H1 (cell line): ENCODE data around the gene MAGI2. TPM values are rescaled to one million over a fixed set of nuclear protein-coding genes. Genes with fewer than 3 reads are reported as not detected.

Experiments used
- CTCF ChIA-PET: fragments of 300-600 bp; sonication (Branson Sonifier 250); formaldehyde crosslinking; loops from one replicate; lab custom pipeline; 2021; ENCODE audit not compliant: partially characterized antibody; lab: Charles Lee
- POLR2A ChIA-PET: fragments of 300-600 bp; sonication (Branson Sonifier 250); formaldehyde crosslinking; loops from one replicate; lab custom pipeline; 2021; ENCODE audit warnings: inconsistent platforms; ENCODE audit not compliant: partially characterized antibody; lab: Charles Lee
- DNase-seq, 2 experiments: peaks; one replicate each; pipeline versions ENCODE4 v3.0.0 to v3.0.0-alpha.2; 2010 to 2022; ENCODE audit warnings: low spot score in 2 of 2, low read depth in 1 of 2, mixed read lengths in 1 of 2
- FAIRE-seq: peaks from 2 replicates; lab custom pipeline; 2011; peaks lifted over from hg19 to GRCh38; lab: Jason Lieb, UNC
- H2AFZ ChIP-seq: 2 replicates; pipeline ENCODE4 v1.8.1; 2012; ENCODE audit warnings: low read length, inconsistent platforms
- H2AK5ac ChIP-seq: 2 replicates; pipeline ENCODE4 v1.6.1; 2013; ENCODE audit warnings: low read depth, low read length
- H2BK120ac ChIP-seq: replicated peaks from 2 replicates; pipeline ENCODE3; 2013; ENCODE audit warnings: low read depth, low read length, inconsistent platforms
- H2BK12ac ChIP-seq: 2 replicates; pipeline ENCODE4 v1.6.1; 2013; ENCODE audit warnings: low read depth, low read length
- H2BK15ac ChIP-seq: 2 replicates; pipeline ENCODE4 v1.6.1; 2013; ENCODE audit warnings: low read length
- H2BK20ac ChIP-seq: 2 replicates; pipeline ENCODE4 v1.6.1; 2013; ENCODE audit warnings: low read length
- H2BK5ac ChIP-seq: 2 replicates; pipeline ENCODE4 v1.6.1; 2013; ENCODE audit warnings: low read depth, low read length
- H3K14ac ChIP-seq: 2 replicates; pipeline ENCODE4 v1.6.1; 2013; ENCODE audit warnings: inconsistent platforms; ENCODE audit not compliant: insufficient read length
- H3K18ac ChIP-seq: 2 replicates; pipeline ENCODE4 v1.6.1; 2013; ENCODE audit warnings: low read length; ENCODE audit errors: extremely low read depth
- H3K23ac ChIP-seq: 2 replicates; pipeline ENCODE4 v1.6.1; 2013; ENCODE audit warnings: inconsistent platforms; ENCODE audit not compliant: insufficient read length
- H3K23me2 ChIP-seq: 2 replicates; pipeline ENCODE4 v1.6.1; 2013; ENCODE audit warnings: low read depth, low read length
- H3K27ac ChIP-seq: 2 replicates; pipeline ENCODE4 v1.6.1; 2011; ENCODE audit warnings: low read depth, low read length, inconsistent platforms
- H3K27me3 ChIP-seq, 4 experiments: replicated peaks in 1 of 4; 1 replicate in 1 of 4; 2 replicates in 3 of 4; pipeline versions ENCODE4 v1.6.1 to v1.8.1; 2011 to 2013; ENCODE audit warnings: low read length in 3 of 4, mild to moderate bottlenecking in 3 of 4, inconsistent platforms in 2 of 4, mixed read lengths in 2 of 4, moderate library complexity in 1 of 4; ENCODE audit not compliant: control insufficient read depth in 3 of 4, insufficient read depth in 3 of 4; ENCODE audit errors: extremely low read depth in 1 of 4
- H3K36me3 ChIP-seq, 4 experiments: 2 replicates each; pipeline versions ENCODE4 v1.6.1 to v1.8.1; 2011 to 2013; ENCODE audit warnings: mild to moderate bottlenecking in 4 of 4, low read length in 3 of 4, moderate library complexity in 2 of 4, control low read depth in 1 of 4, inconsistent platforms in 1 of 4; ENCODE audit not compliant: insufficient read depth in 4 of 4, control insufficient read depth in 2 of 4
- H3K4ac ChIP-seq: replicated peaks from 2 replicates; pipeline ENCODE3; 2013; ENCODE audit warnings: low read length, low read depth, mixed read lengths, inconsistent platforms; ENCODE audit not compliant: insufficient read length
- H3K4me1 ChIP-seq, 4 experiments: replicated peaks in 1 of 4; 1 replicate in 1 of 4; 2 replicates in 3 of 4; pipeline versions ENCODE4 v1.6.1 to v1.8.1; 2011 to 2013; ENCODE audit warnings: low read length in 3 of 4, inconsistent platforms in 2 of 4, mixed read lengths in 1 of 4; ENCODE audit not compliant: insufficient read depth in 4 of 4, control insufficient read depth in 3 of 4
- H3K4me2 ChIP-seq, 2 experiments: 2 replicates each; pipeline versions ENCODE4 v1.6.1 to v1.8.1; 2011 to 2013; ENCODE audit warnings: low read depth in 2 of 2, low read length in 2 of 2, control low read depth in 1 of 2, inconsistent platforms in 1 of 2, mild to moderate bottlenecking in 1 of 2; ENCODE audit not compliant: insufficient read depth in 1 of 2
- H3K4me3 ChIP-seq, 4 experiments: fragments of 200-600, 300-600 bp in 1 of 4; sonication (generic), shearing (Covaris generic), sonication (Bioruptor Twin) in 1 of 4; 2 replicates each; pipeline versions ENCODE4 v1.5.1 to v1.8.1; 2011 to 2016; ENCODE audit warnings: low read length in 4 of 4, low read depth in 3 of 4, control low read depth in 2 of 4, inconsistent platforms in 2 of 4, mild to moderate bottlenecking in 2 of 4, mixed read lengths in 1 of 4, moderate library complexity in 1 of 4; ENCODE audit not compliant: insufficient read depth in 2 of 4; ENCODE audit errors: extremely low read depth in 1 of 4
- H3K56ac ChIP-seq: replicated peaks from 2 replicates; pipeline ENCODE3; 2013; ENCODE audit warnings: low read depth, mild to moderate bottlenecking, mixed read lengths, low read length, inconsistent platforms; ENCODE audit not compliant: insufficient read length
- H3K79me1 ChIP-seq: 2 replicates; pipeline ENCODE4 v1.6.1; 2013; ENCODE audit warnings: low read depth, low read length, control low read depth
- H3K79me2 ChIP-seq, 2 experiments: 2 replicates each; pipeline versions ENCODE4 v1.6.1 to v1.8.1; 2012 to 2013; ENCODE audit warnings: low read length in 2 of 2, mild to moderate bottlenecking in 2 of 2, inconsistent platforms in 1 of 2; ENCODE audit not compliant: insufficient read depth in 2 of 2, control insufficient read depth in 1 of 2
- H3K9ac ChIP-seq, 4 experiments: replicated peaks in 1 of 4; 1 replicate in 1 of 4; 2 replicates in 3 of 4; pipeline versions ENCODE4 v1.6.1 to v1.8.1; 2011 to 2013; ENCODE audit warnings: low read depth in 3 of 4, low read length in 3 of 4, control low read depth in 2 of 4, mild to moderate bottlenecking in 2 of 4, moderate library complexity in 2 of 4, inconsistent platforms in 1 of 4; ENCODE audit errors: extremely low read depth in 1 of 4
- H3K9me3 ChIP-seq, 2 experiments: 2 replicates each; pipeline versions ENCODE4 v1.6.1 to v1.8.1; 2012 to 2013; ENCODE audit warnings: mild to moderate bottlenecking in 2 of 2, moderate library complexity in 2 of 2, control low read depth in 1 of 2, inconsistent platforms in 1 of 2, low read depth in 1 of 2, low read length in 1 of 2, mixed read lengths in 1 of 2; ENCODE audit not compliant: insufficient read depth in 2 of 2
- H4K20me1 ChIP-seq, 2 experiments: replicated peaks in 1 of 2; 2 replicates each; pipeline versions ENCODE3 to v1.8.1; 2011 to 2013; ENCODE audit warnings: inconsistent platforms in 2 of 2, low read length in 2 of 2, mild to moderate bottlenecking in 1 of 2; ENCODE audit not compliant: insufficient read depth in 2 of 2, control insufficient read depth in 1 of 2
- H4K5ac ChIP-seq: 2 replicates; pipeline ENCODE4 v1.6.1; 2013; ENCODE audit warnings: low read length, low read depth, mixed read lengths, inconsistent platforms; ENCODE audit not compliant: insufficient read length
- H4K8ac ChIP-seq: 2 replicates; pipeline ENCODE4 v1.8.0; 2013; ENCODE audit warnings: mild to moderate bottlenecking, moderate library complexity, low read length, inconsistent platforms; ENCODE audit not compliant: insufficient read depth; ENCODE audit errors: extremely low read depth
- H4K91ac ChIP-seq: replicated peaks from 2 replicates; pipeline ENCODE3; 2013; ENCODE audit warnings: low read length, mixed read lengths, inconsistent platforms; ENCODE audit not compliant: insufficient read length
- EGR1 ChIP-seq: IDR thresholded peaks from 2 replicates; pipeline ENCODE4 v1.6.1; 2011; ENCODE audit warnings: low read depth, low read length, borderline replicate concordance
- JUN ChIP-seq: IDR thresholded peaks from 2 replicates; pipeline ENCODE4 v1.6.1; 2011; ENCODE audit warnings: low read depth, mild to moderate bottlenecking, improper control_type of control experiment, low read length
- JUND ChIP-seq: IDR thresholded peaks from 2 replicates; pipeline ENCODE4 v1.6.1; 2011; ENCODE audit warnings: mild to moderate bottlenecking, improper control_type of control experiment, low read length
- KDM1A ChIP-seq: fragments of 200-600, 300-600 bp; sonication (generic); IDR thresholded peaks from 2 replicates; pipeline ENCODE4 v1.7.1; 2016; ENCODE audit warnings: mild to moderate bottlenecking, low read length, borderline replicate concordance
- KDM4A ChIP-seq: IDR thresholded peaks from one replicate; pipeline ENCODE4 v1.7.1; 2012; ENCODE audit warnings: low read depth, mild to moderate bottlenecking, moderate library complexity, low read length, inconsistent platforms; ENCODE audit not compliant: severe bottlenecking
- NRF1 ChIP-seq: IDR thresholded peaks from 2 replicates; pipeline ENCODE4 v1.6.1; 2011; ENCODE audit warnings: mild to moderate bottlenecking, low read depth, low read length, improper control_type of control experiment
- RAD21 ChIP-seq, 2 experiments: IDR thresholded peaks in 1 of 2; conservative IDR thresholded peaks in 1 of 2; 2 replicates each; pipeline ENCODE4 v1.6.1; 2011; ENCODE audit warnings: low read depth in 2 of 2, low read length in 2 of 2, improper control_type of control experiment in 1 of 2, inconsistent platforms in 1 of 2, mild to moderate bottlenecking in 1 of 2, moderate library complexity in 1 of 2
- SIN3A ChIP-seq, 2 experiments: IDR thresholded peaks in 1 of 2; conservative IDR thresholded peaks in 1 of 2; 2 replicates each; pipeline ENCODE4 v1.6.1; 2011 to 2012; ENCODE audit warnings: low read length in 2 of 2, improper control_type of control experiment in 1 of 2, low read depth in 1 of 2, mild to moderate bottlenecking in 1 of 2
- SP1 ChIP-seq: IDR thresholded peaks from 2 replicates; pipeline ENCODE4 v1.6.1; 2011; ENCODE audit warnings: low read depth, low read length
- TCF12 ChIP-seq: IDR thresholded peaks from 2 replicates; pipeline ENCODE4 v1.6.1; 2011; ENCODE audit warnings: low read depth, mild to moderate bottlenecking, low read length
- ZNF274 ChIP-seq: IDR thresholded peaks from 2 replicates; pipeline ENCODE4 v1.7.0; 2012; ENCODE audit warnings: low read length, borderline replicate concordance; ENCODE audit errors: extremely low read depth
- WGBS, 2 experiments: shearing (Covaris generic) in 1 of 2; methylation state at CpG; one replicate each; pipeline versions ENCODE4 v1.1.6 to v1.1.7; 2013 to 2015; ENCODE audit warnings: low lambda C conversion rate in 2 of 2, mixed read lengths in 2 of 2, inconsistent platforms in 1 of 2, low coverage in 1 of 2, missing lambda C conversion rate in 1 of 2; ENCODE audit not compliant: insufficient replicate concordance in 2 of 2, insufficient coverage in 1 of 2, insufficient read length in 1 of 2; ENCODE audit errors: extremely low coverage in 1 of 2, missing lambda C conversion rate in 1 of 2; 5-methylcytosine and 5-hydroxymethylcytosine counted together
- polyA plus RNA-seq, 7 experiments: library from polyadenylated mRNA; depleted of rRNA in 3 of 7; stranded (reverse) in 5 of 7; unstranded in 2 of 7; fragments of >200 nt in 5 of 7; fragments of 200-250 nt in 2 of 7; gene quantifications; 1 replicate in 5 of 7; 2 replicates in 1 of 7; 4 replicates in 1 of 7; pipeline versions ENCODE4 v1.2.1 to v1.2.3, GENCODE V29; 2011 to 2013; ENCODE audit warnings: missing spikeins in 2 of 7, mixed read lengths in 2 of 7
- total RNA-seq: library from RNA; stranded (reverse); fragmentation: NEBNext Ultra II Directional; extraction: Animal tissue kit (Norgen Biotek cat#: 25700); gene quantifications from 2 replicates; pipeline ENCODE4 v1.2.1, GENCODE V29; 2021
- TF ChIP-seq, protein P1 (sequence below): IDR thresholded peaks from 2 replicates; pipeline ENCODE4 v1.6.1; 2012; ENCODE audit warnings: inconsistent platforms

Gene MAGI2
- total and polyA plus RNA-seq, 2 of the 8 experiments (the other 6 are each of a cell fraction or from before 2014, with no cell fraction given), result 6.0 to 27.3 TPM

DNA sequence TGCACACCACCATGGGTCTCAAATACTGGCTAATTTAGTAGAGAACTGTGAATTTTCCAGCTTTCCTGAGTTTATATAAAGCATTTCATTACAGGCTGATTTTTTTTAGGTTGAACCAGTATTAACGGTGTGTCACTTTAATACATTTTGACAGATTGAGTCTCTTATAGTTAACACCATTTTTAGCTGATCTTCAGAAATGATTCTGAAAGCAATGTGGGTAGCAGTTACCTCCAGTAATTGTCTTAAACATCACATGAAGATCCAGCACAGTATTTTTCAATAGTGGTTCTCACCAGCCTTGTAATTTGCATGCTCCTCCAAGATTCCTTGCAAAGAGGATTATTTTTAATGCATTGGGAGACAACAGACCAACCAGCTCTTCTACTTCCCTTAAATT is 961.3 kb downstream of the MAGI2 start:
- no peak overlapping the region for H3K4me2 ChIP-seq
- no peak for FAIRE-seq

More for the DNA sequence above, 961.3 kb downstream of the MAGI2 start:
- H2AFZ ChIP-seq, result no peak overlapping the region
- no peak overlapping the region for H3K14ac ChIP-seq
- no peak overlapping the region for H2BK20ac ChIP-seq
- no peak overlapping the region for H3K23ac ChIP-seq
- no peak overlapping the region for H2AK5ac ChIP-seq
- no peaks in the 10 kb centered on the region; the same call in 1 of the 2 replicates for H3K23me2 ChIP-seq
- no peak overlapping the region for H3K4me3 ChIP-seq
- H4K5ac ChIP-seq, result no peak overlapping the region
- no peak overlapping the region for H3K27ac ChIP-seq
- no peak overlapping the region for H2BK120ac ChIP-seq
- no peak overlapping the region for H2BK15ac ChIP-seq
- no peak for TF ChIP-seq JUND
- TF ChIP-seq JUN, result no peak
- TF ChIP-seq KDM1A, result no peak
- TF ChIP-seq TCF12, result no peak
- no peak for TF ChIP-seq ZNF274
- no peak for TF ChIP-seq KDM4A
- no peak for TF ChIP-seq SIN3A (conservative IDR thresholded peaks at IDR 0.05 in 1 of 2, IDR thresholded peaks at IDR 0.05 in 1 of 2; ENCODE audit: low read depth in 1 of 2, low read length in 2 of 2)
- no peak for TF ChIP-seq SP1
- no peak for TF ChIP-seq RAD21 (IDR thresholded peaks at IDR 0.05 in 1 of 2, conservative IDR thresholded peaks at IDR 0.05 in 1 of 2; ENCODE audit: low read depth in 2 of 2, low read length in 2 of 2)
- TF ChIP-seq EGR1, result no peak
- TF ChIP-seq NRF1, result no peak
- TF ChIP-seq, protein P1, sequence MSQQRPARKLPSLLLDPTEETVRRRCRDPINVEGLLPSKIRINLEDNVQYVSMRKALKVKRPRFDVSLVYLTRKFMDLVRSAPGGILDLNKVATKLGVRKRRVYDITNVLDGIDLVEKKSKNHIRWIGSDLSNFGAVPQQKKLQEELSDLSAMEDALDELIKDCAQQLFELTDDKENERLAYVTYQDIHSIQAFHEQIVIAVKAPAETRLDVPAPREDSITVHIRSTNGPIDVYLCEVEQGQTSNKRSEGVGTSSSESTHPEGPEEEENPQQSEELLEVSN, result no peak
- H2BK12ac ChIP-seq, result no peak overlapping the region
- no peak overlapping the region for H4K8ac ChIP-seq
- H4K91ac ChIP-seq, result no peak overlapping the region
- H3K79me1 ChIP-seq, result no peaks in the 10 kb centered on the region
- H3K27me3 ChIP-seq, result no peaks in the 10 kb centered on the region
- H4K20me1 ChIP-seq, result no peaks in the 10 kb centered on the region
- H3K4ac ChIP-seq, result no peak overlapping the region
- WGBS, 2 experiments, result 75% methylated on average over 1 of the region's 1 CpG; no CpG with 5 or more reads in 1 of the 2 experiments
- peaks cover 0 to 3% (median 0%) of the 10 kb centered on the region in 4 experiments; a peak in 1 of 8 replicates for H3K36me3 ChIP-seq
- H3K56ac ChIP-seq, result no peak overlapping the region
- no peak for DNase-seq
- no peak overlapping the region for H3K9ac ChIP-seq
- H3K18ac ChIP-seq, result no peak overlapping the region
- CTCF ChIA-PET, result no interaction called here
- POLR2A ChIA-PET, result no interaction called here
- no peaks in the 10 kb centered on the region for H3K9me3 ChIP-seq
- H3K4me1 ChIP-seq, result peaks cover 0 to 19% (median 11%) of the 10 kb centered on the region in 4 experiments; a peak in 4 of 7 replicates
- H2BK5ac ChIP-seq, result no peak overlapping the region
- H3K79me2 ChIP-seq, result no peaks in the 10 kb centered on the region
